ENCODE data around the gene B3GNT3.

Gene B3GNT3

DNA sequence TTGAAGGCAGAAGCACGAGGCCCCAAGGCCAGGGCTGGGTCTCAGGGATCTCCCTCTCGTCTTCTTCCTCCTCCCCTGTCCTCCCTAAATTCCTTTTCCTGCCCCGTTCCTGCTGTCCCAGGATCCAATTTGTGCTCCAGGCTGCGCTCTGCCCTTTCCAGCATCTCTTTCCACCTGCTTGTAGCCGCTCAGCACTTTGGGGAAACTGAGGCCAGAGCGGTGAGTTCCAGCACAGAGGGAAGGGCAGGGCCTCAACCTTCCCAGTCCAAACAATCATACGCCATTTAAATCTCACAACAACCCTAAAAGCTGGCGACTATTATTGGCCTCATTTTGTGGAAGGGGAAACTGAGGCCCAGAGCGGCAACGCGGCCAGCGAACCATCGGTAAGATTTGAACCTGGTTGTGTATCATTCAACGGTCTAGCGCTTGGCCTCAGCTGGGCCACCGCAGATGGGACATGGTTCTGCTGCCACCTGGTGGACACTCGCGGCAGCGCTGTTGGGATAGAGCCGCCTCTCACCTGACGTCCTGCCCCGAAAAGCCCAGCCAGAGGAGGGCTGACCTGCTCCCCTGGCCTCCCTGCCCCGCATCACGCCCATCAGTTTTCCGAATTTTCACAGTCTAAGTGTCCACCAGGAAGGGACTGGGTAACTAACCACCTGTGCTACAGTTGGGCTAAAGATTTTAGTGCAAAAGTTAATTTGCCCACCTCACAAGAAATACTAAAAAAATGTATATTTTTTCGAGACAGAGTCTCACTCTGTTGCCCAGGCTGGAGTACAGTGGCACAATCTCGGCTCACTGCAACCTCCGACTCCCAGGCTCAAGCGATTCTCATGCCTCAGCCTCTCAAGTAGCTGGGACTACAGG lies 60.6 kb downstream of the B3GNT3 start:
- H3K9ac ChIP-seq (ENCODE audit: low read depth, low read length) = no peak overlapping the region
- 24% methylated on average over 29 of the region's 29 CpGs for WGBS

DNA sequence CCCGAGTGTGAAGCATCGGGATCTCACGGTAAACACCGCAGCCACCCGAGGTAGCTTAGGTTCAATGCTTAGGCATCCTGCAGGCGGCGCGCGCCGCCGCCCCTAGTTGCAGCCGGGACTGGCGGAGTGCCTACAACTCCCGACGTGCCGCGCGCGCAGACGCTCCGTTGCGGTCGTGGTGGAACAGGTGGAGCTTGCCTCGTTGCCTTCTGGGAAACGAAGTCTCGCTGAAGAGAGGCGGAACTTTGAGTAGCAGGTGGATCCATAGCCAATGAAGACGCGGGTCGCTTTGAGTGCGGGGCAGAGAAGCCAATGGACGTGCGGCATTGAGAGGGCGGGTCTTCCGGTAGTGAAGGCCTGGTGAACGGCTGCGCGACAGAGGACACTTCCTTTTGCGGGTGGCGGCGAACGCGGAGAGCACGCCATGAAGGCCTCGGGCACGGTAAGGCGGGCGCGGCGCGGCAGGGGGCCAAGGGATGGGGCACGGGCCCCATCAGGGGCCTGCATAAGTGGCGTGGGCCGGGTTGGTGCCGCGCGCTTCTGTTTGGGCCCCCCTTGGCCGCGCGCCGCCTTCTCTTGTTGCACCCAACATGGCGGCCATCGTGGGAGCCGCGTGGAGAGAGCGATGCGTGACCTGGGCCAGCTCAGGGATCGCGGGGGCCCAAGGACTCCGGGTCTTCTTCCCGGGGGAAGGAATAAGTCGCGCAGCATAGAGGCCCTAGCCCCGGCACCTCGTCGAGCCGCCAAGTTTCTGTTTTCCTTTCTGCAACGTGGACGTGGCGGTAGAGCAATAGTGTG lies 64.8 kb downstream of the B3GNT3 start, which contains the start of gene RPL18A:
Gene RPL18A (plus strand): TSS at position 378 of the 798 bp plus-strand sequence. CDS start 47 bp downstream, at position 425.
- H3K27ac ChIP-seq (ENCODE audit: low read depth, low read length) = peak within 1 kb of the TSS; percentile 92
- H3K9me3 ChIP-seq (ENCODE audit: insufficient read depth, low read depth, low read length) = no peaks in the 10 kb centered on the region
- peaks cover 3% of the 10 kb centered on the region; the same call in 1 of the 2 replicates for H3K27me3 ChIP-seq (ENCODE audit: insufficient read depth, low read length)
- H3K4me1 ChIP-seq (ENCODE audit: insufficient read depth, low read length) = peaks cover 7% of the 10 kb centered on the region
- peak within 1 kb of the TSS; percentile 100 for H3K4me3 ChIP-seq (ENCODE audit: low read length)
- peak within 1 kb of the TSS; percentile 100 for H3K9ac ChIP-seq (ENCODE audit: low read depth, low read length)
- WGBS = under 1% methylated on average over 80 of the region's 80 CpGs
- peaks cover 48% of the 10 kb centered on the region for H3K36me3 ChIP-seq (ENCODE audit: insufficient read depth, low read length)

More for the DNA sequence above, 60.6 kb downstream of the B3GNT3 start:
- no peak overlapping the region for H3K4me3 ChIP-seq (ENCODE audit: low read length)
- peaks cover 2% of the 10 kb centered on the region; the same call in 1 of the 2 replicates for H3K4me1 ChIP-seq (ENCODE audit: insufficient read depth, low read length)
- peaks cover 3% of the 10 kb centered on the region; the same call in 1 of the 2 replicates for H3K27me3 ChIP-seq (ENCODE audit: insufficient read depth, low read length)
- peaks cover 5% of the 10 kb centered on the region for H3K36me3 ChIP-seq (ENCODE audit: insufficient read depth, low read length)
- H3K9me3 ChIP-seq (ENCODE audit: insufficient read depth, low read depth, low read length) = no peaks in the 10 kb centered on the region
- H3K27ac ChIP-seq (ENCODE audit: low read depth, low read length) = no peak overlapping the region

DNA sequence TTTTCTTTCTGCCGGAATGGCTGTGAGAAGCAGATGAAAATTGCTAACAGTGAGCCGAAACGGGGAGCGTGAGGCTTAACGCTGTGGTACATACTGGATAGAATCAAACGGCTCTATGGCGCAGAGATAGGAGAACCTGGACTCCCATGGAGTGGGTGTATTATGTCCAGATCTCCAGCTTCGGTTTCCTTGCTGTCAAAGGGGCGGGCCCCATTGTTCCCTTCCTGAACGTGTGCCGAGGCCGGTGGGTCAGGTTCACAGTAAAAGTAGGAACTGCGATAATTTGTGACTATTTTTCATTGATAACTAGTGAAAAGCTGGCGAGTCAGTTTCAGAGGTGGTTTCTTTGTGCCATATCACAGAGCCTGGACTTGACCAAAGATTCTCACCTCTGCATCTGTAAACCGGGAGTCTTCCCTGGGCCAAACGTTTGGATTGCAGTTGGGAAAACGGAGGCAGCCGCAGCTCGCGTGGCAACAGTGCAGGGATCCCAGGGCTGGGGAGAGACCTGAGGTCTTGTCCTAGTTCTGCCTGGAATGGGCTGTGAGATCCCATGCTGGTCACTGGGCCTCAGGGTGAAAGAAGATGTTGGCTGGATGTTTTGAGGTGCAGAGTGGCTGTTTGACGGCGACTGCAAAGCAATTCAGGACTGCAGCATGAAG lies 65.5 kb downstream of the B3GNT3 start:
- Histone ChIP-seq H3K9ac (ENCODE audit: low read depth, low read length) (peak overlapping the region; percentile 100), H3K9me3 (ENCODE audit: insufficient read depth, low read depth, low read length) (no peaks in the 10 kb centered on the region), H3K4me3 (ENCODE audit: low read length) (peak overlapping the region; percentile 100), H3K4me1 (ENCODE audit: insufficient read depth, low read length) (peaks cover 7% of the 10 kb centered on the region), H3K27me3 (ENCODE audit: insufficient read depth, low read length) (no peaks in the 10 kb centered on the region), H3K27ac (ENCODE audit: low read depth, low read length) (peak overlapping the region; percentile 92), H3K36me3 (ENCODE audit: insufficient read depth, low read length) (peaks cover 53% of the 10 kb centered on the region)
- WGBS = 2% methylated on average over 22 of the region's 22 CpGs

DNA sequence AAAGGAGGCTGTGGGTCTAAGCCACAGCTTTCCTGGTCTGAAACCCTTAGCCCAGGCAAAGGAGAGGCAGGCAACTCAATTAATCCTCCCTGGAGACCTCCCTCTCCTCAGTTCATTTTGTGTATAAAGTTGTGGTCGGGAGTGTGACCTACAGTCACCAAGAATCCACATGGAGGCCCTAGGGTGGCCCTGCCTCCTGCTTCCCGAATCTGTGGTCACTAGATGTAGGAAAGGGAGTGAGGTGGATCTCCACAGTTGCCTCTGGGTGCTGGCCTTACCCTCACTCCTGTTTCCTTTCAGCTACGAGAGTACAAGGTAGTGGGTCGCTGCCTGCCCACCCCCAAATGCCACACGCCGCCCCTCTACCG lies 66.0 kb downstream of the B3GNT3 start:
- Histone ChIP-seq H3K9ac (ENCODE audit: low read depth, low read length) (peak overlapping the region; percentile 100), H3K27me3 (ENCODE audit: insufficient read depth, low read length) (no peaks in the 10 kb centered on the region), H3K27ac (ENCODE audit: low read depth, low read length) (peak overlapping the region; percentile 92), H3K4me3 (ENCODE audit: low read length) (peak overlapping the region; percentile 100), H3K4me1 (ENCODE audit: insufficient read depth, low read length) (peaks cover 7% of the 10 kb centered on the region), H3K9me3 (ENCODE audit: insufficient read depth, low read depth, low read length) (no peaks in the 10 kb centered on the region), H3K36me3 (ENCODE audit: insufficient read depth, low read length) (peaks cover 53% of the 10 kb centered on the region)
- WGBS = 13% methylated on average over 2 of the region's 7 CpGs

DNA sequence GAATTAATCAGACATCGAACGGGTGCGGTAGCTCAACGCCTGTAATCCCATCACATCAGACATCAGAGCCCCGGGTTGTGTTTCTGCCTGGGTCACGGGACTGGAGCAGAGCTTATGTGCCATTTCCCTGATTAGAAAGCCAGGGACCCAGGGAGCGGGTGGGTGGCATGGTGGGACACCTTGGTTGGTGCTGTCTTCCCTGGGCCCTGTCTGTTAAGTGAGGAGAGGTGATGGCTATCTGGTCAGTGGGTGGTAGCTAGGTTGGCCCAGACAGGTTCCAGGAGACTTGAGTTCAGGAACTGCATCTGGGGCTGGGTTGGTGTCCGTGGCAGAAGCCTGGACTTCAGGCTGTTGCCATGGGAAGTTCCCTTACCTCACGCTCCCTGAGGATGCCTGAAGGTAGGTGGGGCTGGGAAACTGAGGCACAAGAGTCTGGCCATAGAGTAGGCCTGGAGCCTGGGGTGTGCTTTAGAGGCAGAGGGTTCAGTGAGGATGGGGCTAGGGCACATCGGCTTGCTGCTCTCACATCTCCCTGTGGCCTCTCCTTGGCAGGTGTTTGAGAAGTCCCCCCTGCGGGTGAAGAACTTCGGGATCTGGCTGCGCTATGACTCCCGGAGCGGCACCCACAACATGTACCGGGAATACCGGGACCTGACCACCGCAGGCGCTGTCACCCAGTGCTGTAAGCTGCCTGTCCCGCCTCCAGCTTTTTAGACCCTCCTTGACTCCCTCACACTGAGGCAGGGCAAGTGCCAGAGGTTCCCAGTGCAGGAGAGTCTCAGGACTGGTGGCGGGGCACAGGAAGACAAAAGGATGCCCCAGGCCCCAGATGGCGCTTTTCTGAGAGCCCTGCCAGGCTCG lies 66.8 kb downstream of the B3GNT3 start:
- peaks cover 7% of the 10 kb centered on the region for H3K4me1 ChIP-seq (ENCODE audit: insufficient read depth, low read length)
- H3K9me3 ChIP-seq (ENCODE audit: insufficient read depth, low read depth, low read length) = no peaks in the 10 kb centered on the region
- H3K36me3 ChIP-seq (ENCODE audit: insufficient read depth, low read length) = peaks cover 53% of the 10 kb centered on the region
- peak overlapping the region; percentile 100 for H3K4me3 ChIP-seq (ENCODE audit: low read length)
- peak overlapping the region; percentile 69 for H3K27ac ChIP-seq (ENCODE audit: low read depth, low read length)
- no peaks in the 10 kb centered on the region for H3K27me3 ChIP-seq (ENCODE audit: insufficient read depth, low read length)
- peak overlapping the region; percentile 100 for H3K9ac ChIP-seq (ENCODE audit: low read depth, low read length)
- WGBS = 92% methylated on average over 23 of the region's 23 CpGs

- peaks cover 7% of the 10 kb centered on the region for H3K4me1 ChIP-seq (ENCODE audit: insufficient read depth, low read length)
- peak overlapping the region; percentile 100; the same call in 1 of the 2 replicates for H3K9ac ChIP-seq (ENCODE audit: low read depth, low read length)
- no peaks in the 10 kb centered on the region for H3K27me3 ChIP-seq (ENCODE audit: insufficient read depth, low read length)
- 93% methylated on average over 31 of the region's 31 CpGs for WGBS
- H3K9me3 ChIP-seq (ENCODE audit: insufficient read depth, low read depth, low read length) = no peaks in the 10 kb centered on the region
- peaks cover 53% of the 10 kb centered on the region for H3K36me3 ChIP-seq (ENCODE audit: insufficient read depth, low read length)
- H3K4me3 ChIP-seq (ENCODE audit: low read length) = 0 out of 2 replicates have a peak overlapping the region, but pooled peaks have one; percentile 5
- H3K27ac ChIP-seq (ENCODE audit: low read depth, low read length) = peak overlapping the region; percentile 69; the same call in 1 of the 2 replicates
Observed at GRCh38 chr19:17862711-17863519, 68.0 kb downstream of the B3GNT3 start.

Measured in HUES64 (cell line).